PFSK-1 (cell line): ENCODE measurements around the gene TCIRG1.

Source experiments
- FOXP2 ChIP-seq: optimal IDR thresholded peaks from 2 replicates; pipeline ENCODE3; 2011; ENCODE audit warnings: borderline replicate concordance, control low read depth, inconsistent platforms; ENCODE audit not compliant: insufficient read depth; ENCODE audit errors: extremely low read length, extremely low read depth
- POLR2AphosphoS5 ChIP-seq: IDR thresholded peaks from 2 replicates; pipeline ENCODE4 v1.6.1; 2012; ENCODE audit warnings: low read depth, mild to moderate bottlenecking, control low read depth, low read length, moderate library complexity
- REST ChIP-seq, 2 experiments: IDR thresholded peaks; 2 replicates each; pipeline versions ENCODE4 v1.6.1 to v1.8.0; 2011 to 2012; ENCODE audit warnings: low read depth in 2 of 2, low read length in 2 of 2, control low read depth in 1 of 2, inconsistent platforms in 1 of 2, mild to moderate bottlenecking in 1 of 2, moderate library complexity in 1 of 2; ENCODE audit not compliant: insufficient read depth in 1 of 2
- SIN3A ChIP-seq: IDR thresholded peaks from 2 replicates; pipeline ENCODE4 v1.6.1; 2012; ENCODE audit warnings: mild to moderate bottlenecking, low read length, moderate library complexity, borderline replicate concordance; ENCODE audit not compliant: insufficient read depth
- TAF1 ChIP-seq: IDR thresholded peaks from 2 replicates; pipeline ENCODE4 v1.6.1; 2012; ENCODE audit warnings: low read length, control low read depth, borderline replicate concordance; ENCODE audit not compliant: insufficient read depth

Gene TCIRG1

GRCh38 chr11:68043029-68043348 is 4.2 kb downstream of the TCIRG1 start:
- TF ChIP-seq FOXP2, result no peak
- no peak for TF ChIP-seq TAF1
- TF ChIP-seq SIN3A, result no peak
- TF ChIP-seq POLR2AphosphoS5, result no peak
- no peak for TF ChIP-seq REST (IDR thresholded peaks at IDR 0.05; ENCODE audit: insufficient read depth in 1 of 2, low read depth in 2 of 2, low read length in 2 of 2)

- no peak for TF ChIP-seq SIN3A
- no peak for TF ChIP-seq POLR2AphosphoS5
- no peak for TF ChIP-seq FOXP2
- TF ChIP-seq REST (IDR thresholded peaks at IDR 0.05; ENCODE audit: insufficient read depth in 1 of 2, low read depth in 2 of 2, low read length in 2 of 2), result no peak
- no peak for TF ChIP-seq TAF1
These were observed 4.7 kb downstream of the TCIRG1 start for GRCh38 chr11:68043349-68044144.

GRCh38 chr11:68044145-68044813 is 5.5 kb downstream of the TCIRG1 start:
- no peak for TF ChIP-seq POLR2AphosphoS5
- no peak for TF ChIP-seq REST (IDR thresholded peaks at IDR 0.05; ENCODE audit: insufficient read depth in 1 of 2, low read depth in 2 of 2, low read length in 2 of 2)
- TF ChIP-seq FOXP2, result no peak
- TF ChIP-seq TAF1, result no peak
- TF ChIP-seq SIN3A, result no peak

- TF ChIP-seq FOXP2 (no peak), POLR2AphosphoS5 (no peak), REST (IDR thresholded peaks at IDR 0.05; ENCODE audit: insufficient read depth in 1 of 2, low read depth in 2 of 2, low read length in 2 of 2) (no peak), SIN3A (no peak), TAF1 (no peak)
These were observed 6.1 kb downstream of the TCIRG1 start for GRCh38 chr11:68044898-68045351.
